LNCaP clone FGC (cell line): Measurements from ENCODE around the gene SLC24A3.

Experiments
- DNase-seq: peaks from one replicate; pipeline ENCODE4 v3.0.0-alpha.2; 2011; ENCODE audit warnings: low read depth
- H3K4me3 ChIP-seq: 2 replicates; pipeline ENCODE4 v1.5.1; 2011; ENCODE audit warnings: mild to moderate bottlenecking, low read depth, low read length, control low read depth
- CTCF ChIP-seq: IDR thresholded peaks from 2 replicates; pipeline ENCODE4 v1.5.1; 2012; ENCODE audit warnings: mild to moderate bottlenecking; ENCODE audit not compliant: control insufficient read depth, insufficient read depth; ENCODE audit errors: extremely low read depth

Gene SLC24A3

GRCh38 chr20:19590382-19590781, 377.9 kb downstream of the SLC24A3 start:
- H3K4me3 ChIP-seq, result no peak overlapping the region
- DNase-seq, result no peak
- no peak for TF ChIP-seq CTCF

GRCh38 chr20:19593762-19594161, 381.3 kb downstream of the SLC24A3 start:
- TF ChIP-seq CTCF, result no peak
- no peak for DNase-seq
- no peak overlapping the region for H3K4me3 ChIP-seq

- no peak for TF ChIP-seq CTCF
- H3K4me3 ChIP-seq, result no peak overlapping the region
- no peak for DNase-seq
These were observed 382.5 kb downstream of the SLC24A3 start for GRCh38 chr20:19594896-19595295.

GRCh38 chr20:19598117-19598850, 385.8 kb downstream of the SLC24A3 start:
- DNase-seq, result no peak
- TF ChIP-seq CTCF, result no peak
- no peak overlapping the region for H3K4me3 ChIP-seq

- no peak for DNase-seq
These were observed 386.8 kb downstream of the SLC24A3 start for GRCh38 chr20:19599200-19599599.

GRCh38 chr20:19600042-19600441, 387.6 kb downstream of the SLC24A3 start:
- no peak for TF ChIP-seq CTCF
- DNase-seq, result no peak
- no peak overlapping the region for H3K4me3 ChIP-seq

More at GRCh38 chr20:19599200-19599599, 386.8 kb downstream of the SLC24A3 start:
- no peak for TF ChIP-seq CTCF
- no peak overlapping the region for H3K4me3 ChIP-seq
